Vagina (tissue), 2 donors: ENCODE measurements around the gene KCNF1. TPM values are rescaled to one million over a fixed set of nuclear protein-coding genes. Genes with fewer than 3 reads are reported as not detected.

Experiments
- DNase-seq, 2 donors: peaks; one replicate each; pipeline ENCODE4 v3.0.0-alpha.2; 2017; ENCODE audit errors: extremely low spot score in 2 of 2
- H3K27ac ChIP-seq: fragments of 200-600 bp; sonication (generic); one replicate; pipeline ENCODE4 v1.5.1; 2019
- H3K27me3 ChIP-seq: fragments of 200-600 bp; sonication (generic); one replicate; pipeline ENCODE4 v1.5.1; 2019
- H3K36me3 ChIP-seq, 2 donors: fragments of 200-600 bp; sonication (generic); one replicate each; pipeline ENCODE4 v1.5.1; 2017 to 2019
- H3K4me1 ChIP-seq: fragments of 200-600 bp; sonication (generic); one replicate; pipeline ENCODE4 v1.5.1; 2019
- H3K4me3 ChIP-seq, 2 donors: fragments of 200-600 bp; sonication (generic); 1 replicate in 1 of 2; 2 replicates in 1 of 2; pipeline ENCODE4 v1.5.1; 2016 to 2019
- H3K9me3 ChIP-seq: fragments of 200-600 bp; sonication (generic); one replicate; pipeline ENCODE4 v1.5.1; 2019
- POLR2A ChIP-seq, 2 donors: fragments of 450-650 bp; IDR thresholded peaks; one replicate each; pipeline ENCODE4 v1.6.1; 2017; ENCODE audit warnings: antibody characterized with exemption in 2 of 2, mild to moderate bottlenecking in 2 of 2, moderate library complexity in 2 of 2
- POLR2AphosphoS5 ChIP-seq, 2 donors: sonication (generic); formaldehyde crosslinking; IDR thresholded peaks; one replicate each; pipeline ENCODE4 v1.9.0; 2017; ENCODE audit warnings: antibody characterized with exemption in 2 of 2, mild to moderate bottlenecking in 2 of 2, low read depth in 1 of 2; ENCODE audit not compliant: insufficient read depth in 1 of 2
- intact Hi-C: fragments of 100-400 bp; cut with DNase I; formaldehyde crosslinking; loops from one replicate; pipeline ENCODE4 v1.15.1; 2023
- total RNA-seq: library from RNA; depleted of rRNA; stranded (reverse); fragments of >200 nt; gene quantifications from one replicate; pipeline ENCODE4 v1.2.3, GENCODE V29; 2016
- TF ChIP-seq, protein P1 (sequence below), 3 experiments: fragments of 450-650 bp in 2 of 3; fragments of 200-600 bp in 1 of 3; sonication (generic) in 1 of 3; IDR thresholded peaks; one replicate each; pipeline ENCODE4 v1.5.1; 2017 to 2019; ENCODE audit warnings: antibody characterized with exemption in 3 of 3, mild to moderate bottlenecking in 2 of 3, moderate library complexity in 2 of 3

Gene KCNF1
- total RNA-seq, 1 donor from 2014 or later = not detected

DNA sequence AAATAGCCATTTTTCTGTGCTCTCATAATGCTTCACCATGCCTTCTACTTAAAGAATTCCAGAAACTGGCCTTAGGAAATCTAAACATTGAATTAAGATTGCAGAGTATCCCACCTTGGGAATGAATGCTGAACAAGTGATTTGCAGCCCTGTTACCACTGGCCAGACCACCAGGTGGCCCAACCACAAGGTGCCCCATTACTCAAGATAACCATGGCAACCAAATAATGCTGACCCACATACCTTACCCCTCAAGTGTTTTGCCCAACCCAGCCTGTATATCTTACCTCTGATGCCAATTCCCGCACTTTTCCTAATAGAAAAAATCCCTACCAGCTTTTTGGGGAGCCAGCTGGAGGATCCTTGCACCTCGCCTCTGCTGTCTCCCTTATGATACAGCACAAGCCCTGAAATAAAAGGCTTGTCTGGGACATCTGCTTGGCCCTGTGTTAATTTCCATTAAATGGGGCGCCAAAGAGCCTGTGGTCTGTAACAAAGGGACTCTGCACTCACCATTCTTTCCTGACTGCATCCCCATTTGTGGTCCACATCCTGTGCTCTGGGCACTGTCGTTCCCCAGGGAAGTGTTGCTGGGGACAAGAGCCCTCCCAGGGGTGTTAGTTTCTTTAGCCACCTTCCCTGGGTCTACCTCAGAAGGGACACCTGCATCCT lies 17.3 kb upstream of the KCNF1 start:
- intact Hi-C loops = no loop called here
- DNase-seq = no peak
- no peaks in the 10 kb centered on the region for H3K4me1 ChIP-seq
- H3K36me3 ChIP-seq = no peaks in the 10 kb centered on the region
- H3K9me3 ChIP-seq = no peaks in the 10 kb centered on the region
- H3K27ac ChIP-seq = no peak overlapping the region
- no peak overlapping the region for H3K4me3 ChIP-seq
- TF ChIP-seq, protein P1, sequence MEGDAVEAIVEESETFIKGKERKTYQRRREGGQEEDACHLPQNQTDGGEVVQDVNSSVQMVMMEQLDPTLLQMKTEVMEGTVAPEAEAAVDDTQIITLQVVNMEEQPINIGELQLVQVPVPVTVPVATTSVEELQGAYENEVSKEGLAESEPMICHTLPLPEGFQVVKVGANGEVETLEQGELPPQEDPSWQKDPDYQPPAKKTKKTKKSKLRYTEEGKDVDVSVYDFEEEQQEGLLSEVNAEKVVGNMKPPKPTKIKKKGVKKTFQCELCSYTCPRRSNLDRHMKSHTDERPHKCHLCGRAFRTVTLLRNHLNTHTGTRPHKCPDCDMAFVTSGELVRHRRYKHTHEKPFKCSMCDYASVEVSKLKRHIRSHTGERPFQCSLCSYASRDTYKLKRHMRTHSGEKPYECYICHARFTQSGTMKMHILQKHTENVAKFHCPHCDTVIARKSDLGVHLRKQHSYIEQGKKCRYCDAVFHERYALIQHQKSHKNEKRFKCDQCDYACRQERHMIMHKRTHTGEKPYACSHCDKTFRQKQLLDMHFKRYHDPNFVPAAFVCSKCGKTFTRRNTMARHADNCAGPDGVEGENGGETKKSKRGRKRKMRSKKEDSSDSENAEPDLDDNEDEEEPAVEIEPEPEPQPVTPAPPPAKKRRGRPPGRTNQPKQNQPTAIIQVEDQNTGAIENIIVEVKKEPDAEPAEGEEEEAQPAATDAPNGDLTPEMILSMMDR (IDR thresholded peaks at IDR 0.05) = no peak
- TF ChIP-seq POLR2A (IDR thresholded peaks at IDR 0.05) (no peak), POLR2AphosphoS5 (IDR thresholded peaks at IDR 0.05; ENCODE audit: insufficient read depth in 1 of 2, low read depth in 1 of 2) (no peak)
- H3K27me3 ChIP-seq = no peaks in the 10 kb centered on the region

DNA sequence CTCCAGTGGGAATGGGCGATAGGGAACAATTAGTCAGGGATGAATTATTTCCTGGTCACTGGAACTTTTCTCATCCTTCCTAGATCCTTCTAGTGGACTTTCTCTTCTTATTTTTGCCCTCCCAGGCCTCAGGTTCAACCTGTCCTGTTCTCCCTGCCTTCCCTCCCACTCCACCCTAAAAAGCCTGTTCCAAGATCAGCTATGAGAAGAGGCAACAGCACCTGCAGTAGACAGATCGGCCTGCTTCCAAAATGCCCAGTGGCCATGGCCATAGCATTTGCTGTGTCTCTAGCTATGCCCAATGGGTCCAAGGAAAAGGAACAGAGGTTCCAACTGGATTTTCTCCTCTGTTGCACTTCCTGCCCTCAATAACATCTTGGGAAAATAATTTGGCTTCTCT lies 16.5 kb upstream of the KCNF1 start:
- H3K27ac ChIP-seq = no peak overlapping the region
- H3K9me3 ChIP-seq = no peaks in the 10 kb centered on the region
- no peak for DNase-seq
- no peaks in the 10 kb centered on the region for H3K4me1 ChIP-seq
- H3K36me3 ChIP-seq = no peaks in the 10 kb centered on the region
- H3K4me3 ChIP-seq = no peak overlapping the region
- no peak for TF ChIP-seq POLR2AphosphoS5 (IDR thresholded peaks at IDR 0.05; ENCODE audit: insufficient read depth in 1 of 2, low read depth in 1 of 2)
- TF ChIP-seq POLR2A (IDR thresholded peaks at IDR 0.05) = no peak
- TF ChIP-seq, protein P1 (IDR thresholded peaks at IDR 0.05) = no peak
- H3K27me3 ChIP-seq = no peaks in the 10 kb centered on the region
- intact Hi-C loops = no loop called here

DNA sequence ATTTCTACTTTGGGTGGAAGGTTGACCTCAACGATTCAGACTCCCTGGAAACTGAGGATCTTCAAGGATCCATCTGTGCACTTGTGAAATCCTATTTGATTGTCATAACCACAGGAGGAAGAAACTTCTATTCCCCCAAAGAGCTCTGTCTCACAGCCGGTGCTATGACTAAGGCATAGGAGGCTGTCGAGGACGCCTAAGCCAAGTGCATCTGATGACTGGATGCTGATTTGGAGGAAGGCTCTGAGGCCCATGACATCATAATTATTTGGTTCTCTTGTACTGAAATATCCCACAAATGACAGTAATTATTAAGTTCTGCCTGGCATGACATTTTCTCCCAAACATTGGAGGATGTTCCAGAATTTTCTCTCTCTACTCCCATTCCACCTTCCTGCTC lies 13.8 kb upstream of the KCNF1 start:
- intact Hi-C loops = no loop called here
- no peaks in the 10 kb centered on the region for H3K27me3 ChIP-seq
- no peak overlapping the region for H3K27ac ChIP-seq
- TF ChIP-seq, protein P1 (IDR thresholded peaks at IDR 0.05) = no peak
- TF ChIP-seq POLR2A (IDR thresholded peaks at IDR 0.05) (no peak), POLR2AphosphoS5 (IDR thresholded peaks at IDR 0.05; ENCODE audit: insufficient read depth in 1 of 2, low read depth in 1 of 2) (no peak)
- no peaks in the 10 kb centered on the region for H3K9me3 ChIP-seq
- H3K36me3 ChIP-seq = no peaks in the 10 kb centered on the region
- no peak overlapping the region for H3K4me3 ChIP-seq
- no peak for DNase-seq
- no peaks in the 10 kb centered on the region for H3K4me1 ChIP-seq

DNA sequence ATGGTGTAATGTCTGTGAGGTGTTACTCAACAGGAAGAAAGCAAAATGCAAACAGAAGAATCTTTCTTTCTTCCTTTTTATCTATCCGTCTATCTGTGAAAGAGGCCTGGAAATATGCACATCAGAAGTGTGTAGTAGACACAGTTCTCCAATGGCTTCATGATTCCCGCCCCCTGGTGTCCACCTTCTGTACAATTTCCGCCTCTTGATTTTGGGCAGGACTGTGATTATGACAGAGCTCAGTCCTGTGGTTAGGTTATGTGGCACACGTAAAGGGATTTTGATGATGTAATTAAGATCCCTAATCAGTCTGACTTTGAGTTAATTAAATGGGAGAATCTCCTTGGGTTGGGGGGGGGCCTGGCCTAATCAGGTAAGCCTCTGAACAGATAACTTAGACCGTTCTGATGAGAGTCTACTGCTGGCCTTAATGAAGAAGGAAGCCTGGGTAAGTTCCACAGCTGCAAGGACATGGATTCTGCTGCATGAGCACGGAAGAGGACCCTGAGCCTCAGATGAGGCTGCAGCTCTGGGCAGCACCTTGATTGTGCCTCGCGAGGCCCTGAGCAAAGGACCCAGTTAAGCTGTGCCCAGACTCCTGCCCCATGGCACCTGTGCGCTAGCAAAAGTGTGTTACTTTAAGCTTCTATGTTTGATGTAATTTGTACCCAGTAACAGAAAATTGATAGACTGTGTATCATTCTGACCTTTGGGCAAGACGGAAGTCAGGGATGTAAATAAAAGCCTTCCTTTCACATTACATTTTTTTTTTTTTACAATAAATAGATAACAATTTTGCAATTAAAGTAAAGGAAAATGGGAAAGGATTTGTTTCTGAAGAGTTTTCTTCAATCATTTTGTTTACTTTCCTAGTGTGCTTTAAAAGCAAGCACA lies 11.3 kb upstream of the KCNF1 start:
- Histone ChIP-seq H3K27me3 (no peaks in the 10 kb centered on the region), H3K4me3 (no peak overlapping the region), H3K4me1 (no peaks in the 10 kb centered on the region), H3K36me3 (no peaks in the 10 kb centered on the region), H3K9me3 (no peaks in the 10 kb centered on the region), H3K27ac (no peak overlapping the region)
- DNase-seq = no peak
- TF ChIP-seq, protein P1 (IDR thresholded peaks at IDR 0.05) = no peak
- TF ChIP-seq POLR2A (IDR thresholded peaks at IDR 0.05) = no peak
- intact Hi-C loops = no loop called here
